GM21619 (cell line): ENCODE data around the gene MYH14.

Experiments used
- ATAC-seq: cut with Tn5 transposase; IDR thresholded peaks from one replicate; pipeline ENCODE4 v1.9.1; 2021; ENCODE audit not compliant: unreplicated experiment

Gene MYH14

DNA sequence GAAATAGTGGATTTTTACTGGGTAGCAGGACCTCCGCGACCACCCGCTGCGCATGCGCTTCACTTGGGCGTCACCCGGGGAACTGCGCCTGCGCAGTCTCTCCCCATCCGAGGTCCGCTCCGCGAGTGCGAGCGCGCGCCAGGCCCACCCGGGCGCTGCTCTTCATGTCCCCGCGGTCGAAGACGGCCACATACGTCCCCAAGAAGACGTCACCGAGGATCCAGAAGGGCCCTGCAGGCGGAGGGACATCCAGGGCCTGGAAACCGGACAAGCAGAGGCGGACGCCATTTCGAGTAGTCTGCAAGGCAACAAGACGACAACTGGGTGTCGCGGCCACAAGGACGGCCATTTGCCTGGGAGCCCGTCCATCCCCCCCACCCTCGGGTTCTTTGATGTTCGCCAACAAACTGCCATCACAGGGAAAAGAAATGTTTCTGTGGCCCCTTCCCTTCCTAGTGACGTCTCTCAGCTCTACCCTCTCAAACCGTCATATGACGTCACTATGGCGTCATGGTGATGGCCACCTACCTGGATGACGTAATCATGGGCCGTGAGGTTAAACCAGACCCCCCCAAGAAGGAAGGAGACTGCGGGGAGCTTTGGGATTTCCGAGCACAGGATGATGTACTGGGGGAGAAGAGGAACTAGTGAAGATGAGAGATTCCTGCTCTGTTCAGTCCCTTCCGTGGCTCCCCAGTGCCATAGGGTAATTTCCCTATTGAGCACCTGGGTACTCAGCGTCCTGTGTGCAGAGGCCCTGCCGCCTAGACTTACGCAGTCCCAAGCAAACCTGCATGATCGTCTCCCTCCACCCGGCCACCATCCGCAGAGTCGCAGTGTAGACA is 155.3 kb downstream of the MYH14 start:
- ATAC-seq: no peak

DNA sequence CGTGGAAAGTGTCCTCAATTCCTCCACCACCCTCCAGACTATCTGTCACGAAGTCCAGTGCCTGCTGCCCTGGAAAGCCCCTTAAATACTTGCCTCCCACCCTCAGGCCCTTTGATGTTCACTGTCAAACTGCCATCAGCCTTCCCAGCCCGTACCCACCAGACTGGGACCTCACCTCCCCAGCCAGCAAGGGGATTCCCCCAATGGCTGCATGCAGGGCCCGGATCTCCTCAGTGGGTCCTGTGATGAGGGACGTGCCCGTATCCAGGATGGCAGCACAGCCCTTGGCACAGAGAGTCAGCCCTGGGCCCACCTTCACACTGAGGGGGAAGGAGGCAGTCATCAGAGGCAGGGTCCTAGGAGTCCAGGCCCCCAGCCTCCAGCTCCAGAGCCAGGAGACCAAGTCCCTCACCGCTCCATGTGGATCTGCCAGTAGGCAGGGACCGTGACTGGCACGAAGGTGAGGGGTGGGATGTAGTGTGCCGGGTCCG is 156.0 kb downstream of the MYH14 start:
- no peak for ATAC-seq
